Panc1 (cell line): ENCODE measurements around the gene STXBP5. TPM values are rescaled to one million over a fixed set of nuclear protein-coding genes. Genes with fewer than 3 reads are reported as not detected.

Experiments used
- ATAC-seq: fragments of 200-7000 bp; cut with Tn5 transposase; 2 replicates; pipeline ENCODE4 v1.9.1; 2020; ENCODE audit warnings: mild to moderate bottlenecking, moderate library complexity
- BruUV-seq: library from RNA; stranded (reverse); fragments of 400-500 nt; replicated peaks from 2 replicates; lab custom pipeline; 2021; lab: Mats Ljungman, UMichigan
- CTCF ChIA-PET: fragments of 300-600 bp; sonication (Branson Sonifier 250); formaldehyde crosslinking; loops from one replicate; lab custom pipeline; 2022; ENCODE audit warnings: antibody characterized with exemption; lab: Charles Lee
- POLR2A ChIA-PET: fragments of 300-600 bp; sonication (Branson Sonifier 250); formaldehyde crosslinking; loops from one replicate; lab custom pipeline; 2022; ENCODE audit warnings: antibody characterized with exemption; lab: Charles Lee
- DNase-seq: peaks from one replicate; pipeline ENCODE4 v3.0.0-alpha.2; 2010; ENCODE audit warnings: low read depth, low spot score
- H3K27ac ChIP-seq: 2 replicates; pipeline ENCODE4 v1.5.1; 2011; ENCODE audit warnings: mild to moderate bottlenecking, low read length, inconsistent platforms
- H3K27me3 ChIP-seq: fragments of 200-500 bp; sonication (Bioruptor generic); 2 replicates; pipeline ENCODE4 v1.6.0; 2014; ENCODE audit warnings: low read length, inconsistent platforms; ENCODE audit not compliant: control insufficient read depth, insufficient read depth
- H3K36me3 ChIP-seq: fragments of 200-500 bp; sonication (Bioruptor generic); 2 replicates; pipeline ENCODE4 v1.5.1; 2014; ENCODE audit warnings: inconsistent platforms, mild to moderate bottlenecking, low read length, moderate library complexity; ENCODE audit not compliant: control insufficient read depth, insufficient read depth
- H3K4me1 ChIP-seq: 2 replicates; pipeline ENCODE4 v1.5.1; 2011; ENCODE audit warnings: inconsistent platforms, mild to moderate bottlenecking, low read length, moderate library complexity; ENCODE audit not compliant: control insufficient read depth, insufficient read depth
- H3K4me3 ChIP-seq, 2 experiments: 2 replicates each; pipeline ENCODE4 v1.5.1; 2011 to 2012; ENCODE audit warnings: low read depth in 2 of 2, low read length in 2 of 2, mild to moderate bottlenecking in 2 of 2, inconsistent platforms in 1 of 2, moderate library complexity in 1 of 2
- H3K9me3 ChIP-seq: fragments of 200-500 bp; sonication (Bioruptor generic); 2 replicates; pipeline ENCODE4 v1.5.1; 2014; ENCODE audit warnings: low read depth, mild to moderate bottlenecking, inconsistent platforms, low read length, moderate library complexity; ENCODE audit not compliant: control insufficient read depth, insufficient read depth
- CTCF ChIP-seq: fragments of 450-650 bp; IDR thresholded peaks from 2 replicates; pipeline ENCODE4 v1.5.1; 2017; ENCODE audit warnings: mild to moderate bottlenecking
- POLR2AphosphoS5 ChIP-seq: IDR thresholded peaks from 2 replicates; pipeline ENCODE4 v1.6.1; 2012; ENCODE audit warnings: mild to moderate bottlenecking, low read depth, low read length, moderate library complexity
- REST ChIP-seq, 2 experiments: IDR thresholded peaks; 2 replicates each; pipeline ENCODE4 v1.6.1; 2011 to 2012; ENCODE audit warnings: low read depth in 2 of 2, control low read depth in 1 of 2, low read length in 1 of 2, mild to moderate bottlenecking in 1 of 2, moderate library complexity in 1 of 2; ENCODE audit not compliant: insufficient read depth in 1 of 2
- SIN3A ChIP-seq: IDR thresholded peaks from 2 replicates; pipeline ENCODE4 v1.6.1; 2012; ENCODE audit warnings: low read depth, mild to moderate bottlenecking, low read length, moderate library complexity, borderline replicate concordance; ENCODE audit not compliant: insufficient read depth
- TCF7L2 ChIP-seq: IDR thresholded peaks from 2 replicates; pipeline ENCODE4 v1.6.1; 2011; ENCODE audit warnings: mild to moderate bottlenecking, low read depth, low read length, inconsistent platforms
- in situ Hi-C: cut with HindIII; loops from 2 replicates; pipeline ENCODE4 v1.10.0; 2016; ENCODE audit warnings: low sequenced_read_pairs, low pct_unique_long_range_greater_than_20kb
- intact Hi-C: fragments of 100-400 bp; cut with micrococcal nuclease; formaldehyde crosslinking; loops from one replicate; pipeline ENCODE4 v1.10.0; 2022; ENCODE audit not compliant: unreplicated experiment
- total RNA-seq: library from RNA; stranded (reverse); gene quantifications from one replicate; pipeline ENCODE4 v1.2.1, GENCODE V29; 2021; ENCODE audit not compliant: unreplicated experiment

STXBP5 gene
- total RNA-seq, 1 experiment from 2014 or later = 77.8 TPM

GRCh38 chr6:147214248-147215227 is 10.3 kb downstream of the STXBP5 start:
- ATAC-seq (no peak), DNase-seq (no peak)
- no peak overlapping the region; the same call in 1 of the 2 replicates for H3K27ac ChIP-seq
- H3K27me3 ChIP-seq = no peaks in the 10 kb centered on the region
- H3K36me3 ChIP-seq = no peaks in the 10 kb centered on the region; the same call in 1 of the 2 replicates
- no peaks in the 10 kb centered on the region for H3K9me3 ChIP-seq
- BruUV-seq = TSS peak; percentile 1
- ChIA-PET POLR2A (no interaction called here), CTCF (no interaction called here)
- in situ Hi-C loops (no loop called here), intact Hi-C loops (no loop called here)
- H3K4me1 ChIP-seq = peaks cover 20% of the 10 kb centered on the region; the same call in 1 of the 2 replicates
- no peak overlapping the region for H3K4me3 ChIP-seq
- no peak for TF ChIP-seq POLR2AphosphoS5

GRCh38 chr6:147216915-147217314 is 12.7 kb downstream of the STXBP5 start:
- in situ Hi-C loops (no loop called here), intact Hi-C loops (no loop called here)
- DNase-seq (no peak), ATAC-seq (no peak)
- no peak for TF ChIP-seq POLR2AphosphoS5
- no peak for TF ChIP-seq TCF7L2
- no peak for TF ChIP-seq REST (IDR thresholded peaks at IDR 0.05; ENCODE audit: insufficient read depth in 1 of 2, low read depth in 2 of 2, low read length in 1 of 2)
- no peak for TF ChIP-seq CTCF
- TF ChIP-seq SIN3A = no peak
- Histone ChIP-seq H3K36me3 (no peaks in the 10 kb centered on the region; the same call in 1 of the 2 replicates), H3K27ac (no peak overlapping the region), H3K27me3 (no peaks in the 10 kb centered on the region), H3K4me1 (peaks cover 23% of the 10 kb centered on the region), H3K4me3 (no peak overlapping the region), H3K9me3 (no peaks in the 10 kb centered on the region)
- POLR2A ChIA-PET = no interaction called here
- BruUV-seq = no TSS peak
- CTCF ChIA-PET = interaction anchor here (0.5 kb wide), 1 partner anchor 143 kb away, joined by 3 read pairs; no protein-coding TSS in a partner anchor
